Adrenal gland (tissue), 12 donors: Measurements from ENCODE around the gene MTAP. TPM values are rescaled to one million over a fixed set of nuclear protein-coding genes. Genes with fewer than 3 reads are reported as not detected.

Experiments used
- DNase-seq, 7 donors: peaks; one replicate each; pipeline ENCODE4 v3.0.0-alpha.2; 2019 to 2020
- H3K27ac ChIP-seq, 5 donors: fragments of 200-600 bp; sonication (generic) in 4 of 5; 1 replicate in 3 of 5; 2 replicates in 2 of 5; pipeline versions ENCODE4 v1.5.1 to v1.8.0; 2016 to 2020; ENCODE audit warnings: mild to moderate bottlenecking in 1 of 5
- H3K27me3 ChIP-seq: fragments of 200-600 bp; 2 replicates; pipeline ENCODE4 v1.8.0; 2021
- H3K36me3 ChIP-seq, 2 donors: fragments of 200-600 bp; replicated peaks in 1 of 2; 1 replicate in 1 of 2; 2 replicates in 1 of 2; pipeline versions ENCODE4 v1.5.1 to v1.8.0; 2018 to 2022
- H3K4me1 ChIP-seq, 2 donors: fragments of 200-600 bp; replicated peaks in 1 of 2; 1 replicate in 1 of 2; 2 replicates in 1 of 2; pipeline versions ENCODE4 v1.5.1 to v1.8.0; 2018 to 2021
- H3K4me3 ChIP-seq, 4 donors: fragments of 200-600 bp; sonication (generic) in 3 of 4; one replicate each; pipeline ENCODE4 v1.5.1; 2016 to 2018
- H3K9me3 ChIP-seq, 3 donors: fragments of 200-600 bp; sonication (generic) in 1 of 3; replicated peaks in 1 of 3; 1 replicate in 2 of 3; 2 replicates in 1 of 3; pipeline versions ENCODE4 v1.5.1 to v1.8.0; 2016 to 2021
- CTCF ChIP-seq, 6 experiments: fragments of 450-650 bp in 4 of 6; fragments of 200-600 bp in 2 of 6; sonication (generic) in 1 of 6; IDR thresholded peaks; 1 replicate in 5 of 6; 2 replicates in 1 of 6; pipeline versions ENCODE4 v1.5.1 to v1.8.0; 2016 to 2021; ENCODE audit warnings: antibody characterized with exemption in 6 of 6, mild to moderate bottlenecking in 2 of 6, moderate library complexity in 1 of 6
- POLR2A ChIP-seq, 2 donors: fragments of 450-650 bp; IDR thresholded peaks; one replicate each; pipeline ENCODE4 v1.6.1; 2017; ENCODE audit warnings: antibody characterized with exemption in 2 of 2, mild to moderate bottlenecking in 2 of 2, moderate library complexity in 1 of 2
- WGBS, 4 donors: extraction: QIAGEN DNeasy Blood & Tissue Kit in 2 of 4; methylation state at CpG; one replicate each; pipeline versions ENCODE4 v1.1.5 to v1.1.7; 2013 to 2017; 5-methylcytosine and 5-hydroxymethylcytosine counted together
- intact Hi-C, 2 donors: fragments of 100-400 bp; cut with DNase I; formaldehyde crosslinking; loops; one replicate each; pipeline versions ENCODE4 v1.14.1 to v1.15.0; 2022 to 2023
- polyA plus RNA-seq, 3 donors: library from polyadenylated mRNA; stranded (reverse); fragments of 200-250 nt in 2 of 3; fragments of 350-450 nt in 1 of 3; fragmentation: Illumina TruSeq in 1 of 3; extraction: RNeasy Lipid Tissue Mini Kit (QIAGEN cat#74804) in 1 of 3; gene quantifications; one replicate each; pipeline ENCODE4 v1.2.3, GENCODE V29; 2013 to 2014
- total RNA-seq, 9 donors: library from RNA; depleted of rRNA in 4 of 9; stranded (reverse); fragments of >200 nt in 4 of 9; fragments of 120-200 nt in 1 of 9; fragmentation: NEBNext Ultra II Directional in 1 of 9; extraction: Animal tissue kit (Norgen Biotek cat#: 25700) in 1 of 9; gene quantifications; one replicate each; pipeline versions ENCODE4 v1.1.0 to v1.2.4, GENCODE V29; 2013 to 2023
- donor health status: healthy with polysubstance abuse.
- donor health status: Bipolar disorder and iron deficiency.
- donor health status: DM: yes; HTN: yes; CAD: no.
- donor health status: DM: no; HTN: no; CAD: no.
- donor health status: DM: no; HTN: no; CAD: no.
- donor health status: DM: yes; HTN: yes; CAD: no.

Gene MTAP
- total and polyA plus RNA-seq, 12 donors: 6.4 to 38.2 (median 21.9) TPM

- WGBS, 4 donors: 22 to 28% (median 26%) methylated on average over 19 of the region's 19 CpGs
Measured at GRCh38 chr9:21976334-21976875, 174.0 kb downstream of the MTAP start.

GRCh38 chr9:21982391-21982790 lies 180.0 kb downstream of the MTAP start:
- Histone ChIP-seq H3K27ac (no peak overlapping the region), H3K36me3 (no peaks in the 10 kb centered on the region), H3K27me3 (peaks cover 25% of the 10 kb centered on the region), H3K4me3 (no peak overlapping the region), H3K9me3 (no peaks in the 10 kb centered on the region), H3K4me1 (no peaks in the 10 kb centered on the region)
- intact Hi-C loops: no loop called here
- TF ChIP-seq POLR2A (IDR thresholded peaks at IDR 0.05) (no peak), CTCF (IDR thresholded peaks at IDR 0.05) (no peak)
- no peak for DNase-seq
- WGBS, 4 donors: 45 to 84% (median 61%) methylated on average over 1 of the region's 1 CpG

More at GRCh38 chr9:21976334-21976875, 174.0 kb downstream of the MTAP start:
- Histone ChIP-seq H3K36me3 (no peaks in the 10 kb centered on the region), H3K4me3 (no peak overlapping the region), H3K4me1 (peaks cover 14 to 17% of the 10 kb centered on the region in 2 donors), H3K9me3 (peaks cover 0 to 4% (median 0%) of the 10 kb centered on the region in 3 donors), H3K27me3 (peaks cover 80% of the 10 kb centered on the region), H3K27ac (no peak overlapping the region)
- no peak for DNase-seq
- TF ChIP-seq CTCF (IDR thresholded peaks at IDR 0.05): no peak
- no peak for TF ChIP-seq POLR2A (IDR thresholded peaks at IDR 0.05)
- intact Hi-C loops: no loop called here

GRCh38 chr9:21982861-21983560 lies 180.6 kb downstream of the MTAP start:
- no peak for DNase-seq
- no peaks in the 10 kb centered on the region for H3K36me3 ChIP-seq
- no peak overlapping the region for H3K4me3 ChIP-seq
- H3K4me1 ChIP-seq: no peaks in the 10 kb centered on the region
- TF ChIP-seq CTCF (IDR thresholded peaks at IDR 0.05): no peak
- no peak for TF ChIP-seq POLR2A (IDR thresholded peaks at IDR 0.05)
- WGBS, 4 donors: 81 to 86% (median 82%) methylated on average over 1 of the region's 1 CpG
- intact Hi-C loops: no loop called here
- H3K27ac ChIP-seq: no peak overlapping the region
- H3K9me3 ChIP-seq: no peaks in the 10 kb centered on the region
- peaks cover 20% of the 10 kb centered on the region for H3K27me3 ChIP-seq

- TF ChIP-seq CTCF (IDR thresholded peaks at IDR 0.05) (no peak), POLR2A (IDR thresholded peaks at IDR 0.05) (no peak)
- DNase-seq: no peak
- no peak overlapping the region for H3K4me3 ChIP-seq
- H3K27me3 ChIP-seq: peaks cover 20% of the 10 kb centered on the region
- no peaks in the 10 kb centered on the region for H3K36me3 ChIP-seq
- H3K4me1 ChIP-seq: no peaks in the 10 kb centered on the region
- no peaks in the 10 kb centered on the region for H3K9me3 ChIP-seq
- intact Hi-C loops: no loop called here
- 62 to 75% (median 66%) methylated on average over 1 of the region's 1 CpG for WGBS, 4 donors
- H3K27ac ChIP-seq: no peak overlapping the region
Measured at GRCh38 chr9:21983561-21983935, 181.1 kb downstream of the MTAP start.
